KMS-11 (cell line): ENCODE results near the gene KCNH8.

ENCODE experiments used
- H2AFZ ChIP-seq: fragments of 200-600 bp; sonication (generic); 2 replicates; pipeline ENCODE4 v1.6.1; 2016; ENCODE audit warnings: antibody characterized with exemption, mixed run types, low read depth
- H3K27ac ChIP-seq: fragments of 200-600 bp; sonication (generic); 2 replicates; pipeline ENCODE4 v1.6.1; 2016; ENCODE audit warnings: mild to moderate bottlenecking, mixed run types
- H3K27me3 ChIP-seq: fragments of 200-600 bp; sonication (generic); 2 replicates; pipeline ENCODE4 v1.6.1; 2017; ENCODE audit warnings: mild to moderate bottlenecking, low read depth, mixed run types, moderate library complexity; ENCODE audit not compliant: insufficient read depth
- H3K36me3 ChIP-seq: fragments of 200-600 bp; sonication (generic); 2 replicates; pipeline ENCODE4 v1.6.1; 2017; ENCODE audit warnings: mild to moderate bottlenecking, mixed run types; ENCODE audit not compliant: insufficient read depth
- H3K4me1 ChIP-seq: fragments of 200-600 bp; sonication (generic); 2 replicates; pipeline ENCODE4 v1.6.1; 2016; ENCODE audit warnings: mild to moderate bottlenecking, low read depth, mixed run types; ENCODE audit not compliant: poor library complexity, severe bottlenecking
- H3K4me2 ChIP-seq: fragments of 200-600 bp; sonication (generic); 2 replicates; pipeline ENCODE4 v1.7.0; 2016; ENCODE audit warnings: mild to moderate bottlenecking, mixed run types
- H3K4me3 ChIP-seq: fragments of 200-600 bp; sonication (generic); IDR thresholded peaks from 2 replicates; pipeline ENCODE4 v1.6.1; 2017; ENCODE audit warnings: low read depth, low read length, mixed read lengths; ENCODE audit not compliant: insufficient read depth
- H3K79me2 ChIP-seq: fragments of 200-600 bp; sonication (generic); 2 replicates; pipeline ENCODE4 v1.6.1; 2016; ENCODE audit warnings: low read depth, mixed run types; ENCODE audit not compliant: insufficient read depth
- H3K9ac ChIP-seq: fragments of 200-600 bp; sonication (generic); 2 replicates; pipeline ENCODE4 v1.6.1; 2016; ENCODE audit warnings: mild to moderate bottlenecking, mixed run types
- H4K20me1 ChIP-seq: fragments of 200-600 bp; sonication (generic); 2 replicates; pipeline ENCODE4 v1.6.1; 2016; ENCODE audit warnings: mild to moderate bottlenecking, mixed run types; ENCODE audit not compliant: insufficient read depth
- TF ChIP-seq, protein P1 (sequence below): fragments of 200-600 bp; sonication (generic); conservative IDR thresholded peaks from 2 replicates; pipeline ENCODE4 v1.6.1; 2017; ENCODE audit warnings: low read depth, mild to moderate bottlenecking, antibody characterized with exemption, low read length, moderate library complexity, mixed read lengths

Gene KCNH8

GRCh38 chr3:19213603-19214220 lies 65.4 kb downstream of the KCNH8 start:
- H3K79me2 ChIP-seq = no peaks in the 10 kb centered on the region
- no peaks in the 10 kb centered on the region for H3K36me3 ChIP-seq
- no peaks in the 10 kb centered on the region for H4K20me1 ChIP-seq
- H3K27me3 ChIP-seq = no peaks in the 10 kb centered on the region
- H3K9ac ChIP-seq = no peak overlapping the region
- H2AFZ ChIP-seq = no peak overlapping the region
- H3K27ac ChIP-seq = no peak overlapping the region
- H3K4me3 ChIP-seq = no peak overlapping the region
- TF ChIP-seq, protein P1, sequence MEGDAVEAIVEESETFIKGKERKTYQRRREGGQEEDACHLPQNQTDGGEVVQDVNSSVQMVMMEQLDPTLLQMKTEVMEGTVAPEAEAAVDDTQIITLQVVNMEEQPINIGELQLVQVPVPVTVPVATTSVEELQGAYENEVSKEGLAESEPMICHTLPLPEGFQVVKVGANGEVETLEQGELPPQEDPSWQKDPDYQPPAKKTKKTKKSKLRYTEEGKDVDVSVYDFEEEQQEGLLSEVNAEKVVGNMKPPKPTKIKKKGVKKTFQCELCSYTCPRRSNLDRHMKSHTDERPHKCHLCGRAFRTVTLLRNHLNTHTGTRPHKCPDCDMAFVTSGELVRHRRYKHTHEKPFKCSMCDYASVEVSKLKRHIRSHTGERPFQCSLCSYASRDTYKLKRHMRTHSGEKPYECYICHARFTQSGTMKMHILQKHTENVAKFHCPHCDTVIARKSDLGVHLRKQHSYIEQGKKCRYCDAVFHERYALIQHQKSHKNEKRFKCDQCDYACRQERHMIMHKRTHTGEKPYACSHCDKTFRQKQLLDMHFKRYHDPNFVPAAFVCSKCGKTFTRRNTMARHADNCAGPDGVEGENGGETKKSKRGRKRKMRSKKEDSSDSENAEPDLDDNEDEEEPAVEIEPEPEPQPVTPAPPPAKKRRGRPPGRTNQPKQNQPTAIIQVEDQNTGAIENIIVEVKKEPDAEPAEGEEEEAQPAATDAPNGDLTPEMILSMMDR = no peak
- H3K4me1 ChIP-seq = no peaks in the 10 kb centered on the region
- no peak overlapping the region for H3K4me2 ChIP-seq

GRCh38 chr3:19215427-19215826 lies 67.1 kb downstream of the KCNH8 start:
- TF ChIP-seq, protein P1 = no peak
- no peaks in the 10 kb centered on the region for H4K20me1 ChIP-seq
- H3K4me1 ChIP-seq = no peaks in the 10 kb centered on the region
- no peaks in the 10 kb centered on the region for H3K36me3 ChIP-seq
- H3K27me3 ChIP-seq = no peaks in the 10 kb centered on the region
- no peaks in the 10 kb centered on the region for H3K79me2 ChIP-seq
- H3K4me3 ChIP-seq = no peak overlapping the region
- H2AFZ ChIP-seq = no peak overlapping the region
- H3K4me2 ChIP-seq = no peak overlapping the region
- no peak overlapping the region for H3K9ac ChIP-seq
- no peak overlapping the region for H3K27ac ChIP-seq

DNA sequence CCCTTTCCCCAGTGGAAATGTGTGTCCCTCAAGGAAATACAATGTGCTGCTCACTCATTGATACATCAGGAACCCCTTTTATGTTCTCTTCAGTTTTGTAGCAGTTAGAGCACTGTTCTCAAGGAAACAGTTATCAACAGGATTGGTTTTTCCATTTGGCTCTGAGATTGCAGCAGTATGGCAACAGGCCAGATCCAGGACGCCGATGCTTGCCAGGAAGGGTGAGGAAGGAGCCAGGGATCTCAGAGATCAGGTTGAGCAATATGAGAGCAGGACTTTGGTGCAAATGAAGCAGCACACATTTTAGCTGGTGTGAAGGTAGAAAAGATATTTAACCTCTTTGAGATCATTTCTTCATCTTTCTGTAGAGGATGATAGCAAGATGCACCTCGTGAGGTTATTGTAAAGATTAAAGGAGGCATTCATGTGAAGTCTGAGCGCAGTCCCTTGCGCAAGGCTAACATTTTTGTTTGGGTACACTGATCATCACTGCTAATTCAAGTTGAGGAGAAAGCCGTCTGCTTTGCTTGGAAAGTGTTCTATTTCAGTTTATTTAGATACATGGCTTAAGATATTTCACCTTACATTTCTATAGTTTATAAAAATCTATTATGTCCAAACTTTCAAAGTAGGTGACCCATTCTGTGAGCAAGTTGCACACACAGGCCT lies 68.5 kb downstream of the KCNH8 start:
- Histone ChIP-seq H2AFZ (no peak overlapping the region), H3K79me2 (no peaks in the 10 kb centered on the region), H3K4me2 (no peak overlapping the region), H3K36me3 (no peaks in the 10 kb centered on the region), H3K4me1 (no peaks in the 10 kb centered on the region), H3K27ac (no peak overlapping the region), H3K9ac (no peak overlapping the region), H4K20me1 (no peaks in the 10 kb centered on the region), H3K27me3 (no peaks in the 10 kb centered on the region), H3K4me3 (no peak overlapping the region)
- TF ChIP-seq, protein P1 = no peak

GRCh38 chr3:19220311-19220710 lies 72.0 kb downstream of the KCNH8 start:
- no peak overlapping the region for H3K9ac ChIP-seq
- H3K79me2 ChIP-seq = no peaks in the 10 kb centered on the region
- H3K4me3 ChIP-seq = no peak overlapping the region
- TF ChIP-seq, protein P1 = no peak
- no peaks in the 10 kb centered on the region for H3K4me1 ChIP-seq
- no peaks in the 10 kb centered on the region for H3K27me3 ChIP-seq
- no peak overlapping the region for H3K27ac ChIP-seq
- H2AFZ ChIP-seq = no peak overlapping the region
- no peaks in the 10 kb centered on the region for H4K20me1 ChIP-seq
- no peak overlapping the region for H3K4me2 ChIP-seq
- no peaks in the 10 kb centered on the region for H3K36me3 ChIP-seq
